Right lobe of liver (tissue), 4 donors: ENCODE data around the gene GPR135.

Experiments used
- POLR2A ChIP-seq: fragments of 450-650 bp; IDR thresholded peaks from one replicate; pipeline ENCODE4 v1.6.1; 2017; ENCODE audit warnings: antibody characterized with exemption, mild to moderate bottlenecking
- TF ChIP-seq, protein P1 (sequence below), 4 donors: fragments of 200-600 bp in 3 of 4; fragments of 450-650 bp in 1 of 4; IDR thresholded peaks; one replicate each; pipeline versions ENCODE4 v1.5.1 to v1.8.0; 2016 to 2022; ENCODE audit warnings: antibody characterized with exemption in 4 of 4, mild to moderate bottlenecking in 2 of 4
- donor health status: DM: no; HTN: no; CAD: no.
- donor health status: DM: no; HTN: no; CAD: no.
- donor health status: DM: no; HTN: yes; CAD: no.

GRCh38 chr14:59419303-59419702 is 45.9 kb downstream of the GPR135 start:
- TF ChIP-seq, protein P1, sequence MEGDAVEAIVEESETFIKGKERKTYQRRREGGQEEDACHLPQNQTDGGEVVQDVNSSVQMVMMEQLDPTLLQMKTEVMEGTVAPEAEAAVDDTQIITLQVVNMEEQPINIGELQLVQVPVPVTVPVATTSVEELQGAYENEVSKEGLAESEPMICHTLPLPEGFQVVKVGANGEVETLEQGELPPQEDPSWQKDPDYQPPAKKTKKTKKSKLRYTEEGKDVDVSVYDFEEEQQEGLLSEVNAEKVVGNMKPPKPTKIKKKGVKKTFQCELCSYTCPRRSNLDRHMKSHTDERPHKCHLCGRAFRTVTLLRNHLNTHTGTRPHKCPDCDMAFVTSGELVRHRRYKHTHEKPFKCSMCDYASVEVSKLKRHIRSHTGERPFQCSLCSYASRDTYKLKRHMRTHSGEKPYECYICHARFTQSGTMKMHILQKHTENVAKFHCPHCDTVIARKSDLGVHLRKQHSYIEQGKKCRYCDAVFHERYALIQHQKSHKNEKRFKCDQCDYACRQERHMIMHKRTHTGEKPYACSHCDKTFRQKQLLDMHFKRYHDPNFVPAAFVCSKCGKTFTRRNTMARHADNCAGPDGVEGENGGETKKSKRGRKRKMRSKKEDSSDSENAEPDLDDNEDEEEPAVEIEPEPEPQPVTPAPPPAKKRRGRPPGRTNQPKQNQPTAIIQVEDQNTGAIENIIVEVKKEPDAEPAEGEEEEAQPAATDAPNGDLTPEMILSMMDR (IDR thresholded peaks at IDR 0.05) = no peak
- no peak for TF ChIP-seq POLR2A
